ENCODE measurements around the gene RNF40.

Gene RNF40

DNA sequence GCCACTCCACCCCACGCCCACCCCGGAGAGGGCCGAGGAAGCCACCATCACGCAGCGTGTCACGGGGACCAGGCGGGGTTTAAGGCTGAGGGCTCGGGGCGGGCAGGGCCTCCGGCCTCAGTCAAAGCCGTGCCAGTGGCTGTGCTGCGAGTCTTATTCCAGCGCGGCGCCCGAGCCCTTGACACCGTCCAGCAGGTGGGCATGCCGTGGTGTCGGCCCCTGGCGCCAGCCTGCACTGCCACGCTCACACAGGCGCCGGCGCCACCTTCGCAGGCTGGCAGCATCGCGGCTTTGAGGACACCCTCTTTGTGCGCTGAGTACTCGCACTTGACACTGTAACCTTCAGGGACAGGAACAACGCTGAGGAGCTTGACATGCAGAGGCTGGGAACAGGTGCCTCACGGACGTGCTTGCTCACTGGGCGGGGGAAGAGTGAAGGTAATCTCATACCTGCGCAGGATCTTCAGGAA, 58.9 kb downstream of the RNF40 start:
- TF ChIP-seq SIN3A (IDR thresholded peaks at IDR 0.05; ENCODE audit: borderline replicate concordance, insufficient read depth, low read length) (no peak), POLR2AphosphoS5 (IDR thresholded peaks at IDR 0.05; ENCODE audit: low read depth, low read length) (no peak), FOXP2 (optimal IDR thresholded peaks at IDR 0.05; ENCODE audit: borderline replicate concordance, extremely low read depth, extremely low read length, insufficient read depth) (no peak)

DNA sequence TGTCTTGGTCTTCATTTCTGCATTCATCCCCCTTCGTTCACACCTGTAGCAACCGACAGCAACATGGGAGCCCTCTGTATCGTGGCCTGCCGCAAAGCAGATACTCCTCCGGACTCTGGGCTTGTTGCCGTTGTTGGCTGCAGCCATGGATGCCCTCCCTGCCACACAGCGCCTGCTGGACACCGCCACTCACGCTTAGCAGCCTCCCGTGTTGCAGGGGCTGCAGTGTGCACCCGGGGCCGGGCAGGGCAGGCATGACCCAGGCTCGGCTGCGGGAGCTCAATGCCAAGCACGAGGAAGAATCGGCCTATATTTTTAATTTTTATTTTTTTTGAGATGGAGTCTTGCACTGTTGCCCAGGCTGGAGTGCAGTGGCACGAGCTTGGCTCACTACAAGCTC, 59.8 kb downstream of the RNF40 start:
- TF ChIP-seq POLR2AphosphoS5 (IDR thresholded peaks at IDR 0.05; ENCODE audit: low read depth, low read length): no peak
- TF ChIP-seq TAF1 (IDR thresholded peaks at IDR 0.05; ENCODE audit: borderline replicate concordance, insufficient read depth, low read length): no peak
- no peak for TF ChIP-seq SIN3A (IDR thresholded peaks at IDR 0.05; ENCODE audit: borderline replicate concordance, insufficient read depth, low read length)
- TF ChIP-seq, protein P1, sequence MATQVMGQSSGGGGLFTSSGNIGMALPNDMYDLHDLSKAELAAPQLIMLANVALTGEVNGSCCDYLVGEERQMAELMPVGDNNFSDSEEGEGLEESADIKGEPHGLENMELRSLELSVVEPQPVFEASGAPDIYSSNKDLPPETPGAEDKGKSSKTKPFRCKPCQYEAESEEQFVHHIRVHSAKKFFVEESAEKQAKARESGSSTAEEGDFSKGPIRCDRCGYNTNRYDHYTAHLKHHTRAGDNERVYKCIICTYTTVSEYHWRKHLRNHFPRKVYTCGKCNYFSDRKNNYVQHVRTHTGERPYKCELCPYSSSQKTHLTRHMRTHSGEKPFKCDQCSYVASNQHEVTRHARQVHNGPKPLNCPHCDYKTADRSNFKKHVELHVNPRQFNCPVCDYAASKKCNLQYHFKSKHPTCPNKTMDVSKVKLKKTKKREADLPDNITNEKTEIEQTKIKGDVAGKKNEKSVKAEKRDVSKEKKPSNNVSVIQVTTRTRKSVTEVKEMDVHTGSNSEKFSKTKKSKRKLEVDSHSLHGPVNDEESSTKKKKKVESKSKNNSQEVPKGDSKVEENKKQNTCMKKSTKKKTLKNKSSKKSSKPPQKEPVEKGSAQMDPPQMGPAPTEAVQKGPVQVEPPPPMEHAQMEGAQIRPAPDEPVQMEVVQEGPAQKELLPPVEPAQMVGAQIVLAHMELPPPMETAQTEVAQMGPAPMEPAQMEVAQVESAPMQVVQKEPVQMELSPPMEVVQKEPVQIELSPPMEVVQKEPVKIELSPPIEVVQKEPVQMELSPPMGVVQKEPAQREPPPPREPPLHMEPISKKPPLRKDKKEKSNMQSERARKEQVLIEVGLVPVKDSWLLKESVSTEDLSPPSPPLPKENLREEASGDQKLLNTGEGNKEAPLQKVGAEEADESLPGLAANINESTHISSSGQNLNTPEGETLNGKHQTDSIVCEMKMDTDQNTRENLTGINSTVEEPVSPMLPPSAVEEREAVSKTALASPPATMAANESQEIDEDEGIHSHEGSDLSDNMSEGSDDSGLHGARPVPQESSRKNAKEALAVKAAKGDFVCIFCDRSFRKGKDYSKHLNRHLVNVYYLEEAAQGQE (IDR thresholded peaks at IDR 0.05; ENCODE audit: insufficient read depth in 1 of 2, low read depth in 2 of 2, low read length in 2 of 2): no peak
- no peak for TF ChIP-seq FOXP2 (optimal IDR thresholded peaks at IDR 0.05; ENCODE audit: borderline replicate concordance, extremely low read depth, extremely low read length, insufficient read depth)
